T-cell (primary cell): ENCODE measurements around the gene PRKAG2. TPM values are rescaled to one million over a fixed set of nuclear protein-coding genes. Genes with fewer than 3 reads are reported as not detected.

Experiments used
- ATAC-seq, 4 experiments: fragments of 200-7000 bp in 3 of 4; fragments of 150-1000 bp in 1 of 4; cut with Tn5 transposase; replicated peaks in 1 of 4; 1 replicate in 3 of 4; 2 replicates in 1 of 4; pipeline ENCODE4 v1.10.0; 2021; ENCODE audit warnings: moderate library complexity in 3 of 4, mild to moderate bottlenecking in 2 of 4, moderate number of reproducible peaks in 1 of 4
- CTCF ChIA-PET, 2 donors: fragments of 300-600 bp; sonication (Branson Sonifier 250); formaldehyde crosslinking; loops; one replicate each; lab custom pipeline; 2022; ENCODE audit warnings: antibody characterized with exemption in 2 of 2; lab: Charles Lee
- POLR2A ChIA-PET, 2 donors: fragments of 300-600 bp; sonication (Branson Sonifier 250); formaldehyde crosslinking; loops; one replicate each; lab custom pipeline; 2022; ENCODE audit warnings: antibody characterized with exemption in 2 of 2; lab: Charles Lee
- DNase-seq, 35 experiments: peaks; one replicate each; pipeline versions ENCODE4 v3.0.0 to v3.0.0-alpha.2; 2013 to 2023
- H3K27ac ChIP-seq: one replicate; pipeline ENCODE4 v1.5.1; 2013; ENCODE audit warnings: low read length
- H3K27me3 ChIP-seq, 2 experiments: replicated peaks in 1 of 2; 1 replicate in 1 of 2; 2 replicates in 1 of 2; pipeline versions ENCODE4 v1.6.1 to v1.7.0; 2013; ENCODE audit warnings: low read length in 1 of 2, mixed read lengths in 1 of 2; ENCODE audit not compliant: control insufficient read depth in 2 of 2, insufficient read depth in 2 of 2; ENCODE audit errors: extremely low read depth in 1 of 2
- H3K36me3 ChIP-seq, 2 donors: 1 replicate in 1 of 2; 2 replicates in 1 of 2; pipeline versions ENCODE4 v1.6.1 to v1.7.0; 2013; ENCODE audit warnings: low read length in 1 of 2; ENCODE audit not compliant: control insufficient read depth in 2 of 2, insufficient read depth in 1 of 2; ENCODE audit errors: extremely low read depth in 1 of 2
- H3K4me1 ChIP-seq, 2 experiments: 1 replicate in 1 of 2; 2 replicates in 1 of 2; pipeline versions ENCODE4 v1.6.1 to v1.7.0; 2013; ENCODE audit warnings: low read length in 2 of 2, mixed read lengths in 1 of 2; ENCODE audit not compliant: insufficient read depth in 2 of 2, control insufficient read depth in 1 of 2; ENCODE audit errors: extremely low read depth in 1 of 2
- H3K4me3 ChIP-seq, 2 donors: 1 replicate in 1 of 2; 2 replicates in 1 of 2; pipeline versions ENCODE4 v1.5.1 to v1.7.0; 2013; ENCODE audit warnings: mild to moderate bottlenecking in 2 of 2, low read length in 1 of 2, moderate library complexity in 1 of 2; ENCODE audit not compliant: control insufficient read depth in 1 of 2; ENCODE audit errors: extremely low read depth in 1 of 2
- H3K9me3 ChIP-seq: 2 replicates; pipeline ENCODE4 v1.7.0; 2013
- H3K27ac Mint-ChIP-seq, 2 donors: one replicate each; pipeline ENCODE4 v1.8.0; 2020 to 2021; ENCODE audit warnings: mild to moderate bottlenecking in 2 of 2, mixed read lengths in 2 of 2
- H3K27me3 Mint-ChIP-seq, 2 donors: one replicate each; pipeline ENCODE4 v1.8.0; 2021 to 2022; ENCODE audit warnings: mixed read lengths in 2 of 2
- H3K36me3 Mint-ChIP-seq: one replicate; pipeline ENCODE4 v1.8.0; 2021; ENCODE audit warnings: mixed read lengths
- H3K4me1 Mint-ChIP-seq, 3 donors: one replicate each; pipeline ENCODE4 v1.8.0; 2020 to 2022; ENCODE audit warnings: mixed read lengths in 3 of 3, mild to moderate bottlenecking in 1 of 3
- H3K4me3 Mint-ChIP-seq, 3 donors: one replicate each; pipeline ENCODE4 v1.8.0; 2020 to 2022; ENCODE audit warnings: mild to moderate bottlenecking in 3 of 3, mixed read lengths in 3 of 3, moderate library complexity in 3 of 3
- H3K9me3 Mint-ChIP-seq, 3 donors: one replicate each; pipeline ENCODE4 v1.8.0; 2020 to 2022; ENCODE audit warnings: mixed read lengths in 3 of 3
- WGBS: methylation state at CpG from one replicate; pipeline ENCODE4 v1.1.5; 2013; ENCODE audit warnings: missing lambda C conversion rate; ENCODE audit not compliant: insufficient coverage; 5-methylcytosine and 5-hydroxymethylcytosine counted together
- total RNA-seq, 35 experiments: library from RNA in 6 of 35; stranded (reverse) in 6 of 35; fragments of 120-200 nt in 1 of 35; gene quantifications; one replicate each; pipeline versions ENCODE4 v1.2.1 to v1.2.4 and lab custom pipeline; 2013 to 2026

Gene PRKAG2
- total RNA-seq, 5 donors from 2014 or later (not counting 1 experiment from before 2014, with no cell fraction given): 43.0 to 59.9 (median 49.3) TPM

DNA sequence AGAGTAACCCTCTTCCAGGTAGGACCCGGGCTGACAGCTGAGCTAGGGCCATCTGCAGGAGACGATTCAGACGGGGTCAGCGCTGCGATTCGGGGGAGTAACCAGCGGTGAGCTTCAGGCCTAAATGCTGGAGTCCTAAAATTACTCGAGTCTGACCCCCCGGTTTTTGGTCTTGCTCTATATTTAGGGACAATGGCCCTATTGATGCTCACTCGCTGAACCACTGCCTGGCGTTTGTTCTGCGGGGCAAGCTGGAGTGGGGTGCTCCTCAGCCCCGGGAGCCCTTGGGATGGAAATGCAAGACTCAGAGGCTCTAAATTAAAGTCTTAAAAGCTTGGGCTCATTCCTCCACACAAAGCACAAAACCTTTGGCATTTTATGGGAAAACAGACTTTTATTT lies 120.0 kb downstream of the PRKAG2 start:
- POLR2A ChIA-PET: no interaction called here
- Mint-ChIP-seq H3K36me3 (peaks cover 13% of the 10 kb centered on the region), H3K4me3 (peak overlapping the region in 1 of 3 donors; percentile 73), H3K27me3 (no peaks in the 10 kb centered on the region), H3K27ac (peak overlapping the region; percentile 71 to 95), H3K4me1 (peaks cover 32 to 43% (median 36%) of the 10 kb centered on the region in 3 donors), H3K9me3 (no peaks in the 10 kb centered on the region)
- no peaks in the 10 kb centered on the region for H3K36me3 ChIP-seq
- DNase-seq (no peak), ATAC-seq (no peak)
- no peaks in the 10 kb centered on the region for H3K9me3 ChIP-seq
- WGBS: 91% methylated on average over 9 of the region's 13 CpGs
- H3K4me1 ChIP-seq: peaks cover 4 to 26% of the 10 kb centered on the region in 2 experiments
- CTCF ChIA-PET: interaction anchor here (0.6 to 1.7 kb wide), 3 partner anchors 14 to 74 kb away, joined by 3 to 5 read pairs (median 4); no protein-coding TSS in a partner anchor
- H3K27me3 ChIP-seq: no peaks in the 10 kb centered on the region
- H3K4me3 ChIP-seq: no peak overlapping the region
- H3K27ac ChIP-seq: no peak overlapping the region

DNA sequence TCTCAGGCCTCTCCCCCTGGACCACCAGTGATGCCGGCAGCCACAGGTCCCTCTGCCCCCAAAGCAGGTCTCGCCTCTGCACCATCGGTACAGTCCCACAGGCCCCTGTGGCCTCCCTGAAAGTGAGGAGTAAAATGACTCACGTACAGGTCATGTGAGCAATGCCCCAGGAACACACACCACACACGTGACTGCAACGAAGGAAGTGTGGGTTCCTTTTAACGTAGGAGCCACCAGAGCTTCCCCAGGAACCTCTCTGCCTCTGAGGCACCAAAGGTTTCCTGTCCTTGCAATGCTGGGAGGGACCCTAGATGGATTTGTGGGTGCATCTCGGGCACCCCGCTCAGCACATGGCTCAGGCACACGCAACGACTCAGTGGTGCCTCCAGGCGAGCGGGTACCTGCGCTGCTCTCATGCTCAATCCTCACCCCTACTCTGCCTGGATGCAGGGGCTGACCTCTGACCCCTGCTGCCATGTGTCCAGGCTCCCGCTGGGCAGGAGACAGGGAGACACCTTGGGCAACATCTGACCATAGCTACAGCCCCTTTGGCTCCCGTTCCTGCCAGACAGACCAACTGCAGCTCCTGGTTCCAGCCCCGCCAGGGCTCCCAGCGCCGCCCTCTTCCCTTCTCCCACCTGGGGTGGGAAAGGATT lies 120.7 kb downstream of the PRKAG2 start:
- Histone ChIP-seq H3K27ac (peak overlapping the region; percentile 55), H3K27me3 (no peaks in the 10 kb centered on the region), H3K4me3 (peak overlapping the region in 1 of 2 donors; percentile 5), H3K4me1 (peaks cover 4 to 26% of the 10 kb centered on the region in 2 experiments), H3K9me3 (no peaks in the 10 kb centered on the region), H3K36me3 (no peaks in the 10 kb centered on the region)
- POLR2A ChIA-PET: interaction anchor here in 1 of 2 donors (0.6 kb wide), 1 partner anchor 492 kb away, joined by 7 read pairs; no protein-coding TSS in a partner anchor
- Mint-ChIP-seq H3K4me3 (peak overlapping the region; percentile 49 to 73 (median 55)), H3K27me3 (no peaks in the 10 kb centered on the region), H3K36me3 (peaks cover 16% of the 10 kb centered on the region), H3K4me1 (peaks cover 32 to 41% (median 36%) of the 10 kb centered on the region in 3 donors), H3K27ac (peak overlapping the region; percentile 93 to 95), H3K9me3 (no peaks in the 10 kb centered on the region)
- peak; percentile 17 to 68 (median 41) for DNase-seq
- WGBS: 24% methylated on average over 10 of the region's 19 CpGs
- peak; percentile 93 to 99 (median 96) for ATAC-seq
- CTCF ChIA-PET: interaction anchor here in 1 of 2 donors (1.7 kb wide), 1 partner anchor 20 kb away, joined by 5 read pairs; no protein-coding TSS in a partner anchor

DNA sequence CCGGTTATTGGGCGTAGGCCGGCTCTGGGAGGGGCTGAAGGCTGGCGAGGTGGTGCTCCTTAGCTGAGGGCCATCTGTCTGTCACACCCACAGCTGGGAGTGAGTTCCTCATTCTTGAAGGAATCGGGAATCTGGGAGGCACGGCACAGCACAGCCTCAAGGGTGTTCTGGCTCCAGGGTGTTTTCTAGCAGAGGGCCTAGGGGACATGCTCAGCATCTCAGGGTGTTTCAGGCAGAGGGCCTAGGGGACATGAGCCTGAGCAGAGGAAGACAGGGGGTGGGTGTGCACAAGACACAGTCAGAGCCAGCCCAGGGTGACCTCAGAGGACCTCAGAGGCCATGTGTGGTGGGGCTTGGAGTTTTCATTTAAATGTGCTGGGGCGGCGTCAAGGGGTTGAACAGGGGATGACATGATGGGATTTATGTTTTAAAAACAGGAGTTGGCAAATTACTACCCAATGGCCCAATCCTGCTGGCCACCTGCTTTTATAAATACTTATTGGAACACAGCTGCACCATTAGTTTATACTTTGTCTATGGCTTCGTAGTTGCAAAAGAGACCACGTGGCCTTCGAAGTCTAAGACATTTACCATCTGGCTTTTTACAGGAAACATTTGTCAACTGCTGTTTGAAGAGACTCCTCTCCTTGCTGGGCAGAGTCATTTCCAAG lies 121.6 kb downstream of the PRKAG2 start:
- peak overlapping the region; percentile 55 for H3K27ac ChIP-seq
- Mint-ChIP-seq H3K9me3 (no peaks in the 10 kb centered on the region), H3K27me3 (no peaks in the 10 kb centered on the region), H3K36me3 (peaks cover 19% of the 10 kb centered on the region), H3K4me1 (peaks cover 32 to 41% (median 36%) of the 10 kb centered on the region in 3 donors), H3K27ac (peak overlapping the region in 1 of 2 donors; percentile 95), H3K4me3 (peak overlapping the region in 1 of 3 donors; percentile 73)
- peaks cover 4 to 26% of the 10 kb centered on the region in 2 experiments for H3K4me1 ChIP-seq
- CTCF ChIA-PET: interaction anchor here in 1 of 2 donors (0.6 kb wide), 2 partner anchors 10 to 186 kb away, joined by 4 read pairs; no protein-coding TSS in a partner anchor
- H3K4me3 ChIP-seq: no peak overlapping the region
- ATAC-seq: no peak
- H3K36me3 ChIP-seq: no peaks in the 10 kb centered on the region
- no peak for DNase-seq
- POLR2A ChIA-PET: no interaction called here
- H3K9me3 ChIP-seq: no peaks in the 10 kb centered on the region
- no peaks in the 10 kb centered on the region for H3K27me3 ChIP-seq
- 93% methylated on average over 8 of the region's 11 CpGs for WGBS

DNA sequence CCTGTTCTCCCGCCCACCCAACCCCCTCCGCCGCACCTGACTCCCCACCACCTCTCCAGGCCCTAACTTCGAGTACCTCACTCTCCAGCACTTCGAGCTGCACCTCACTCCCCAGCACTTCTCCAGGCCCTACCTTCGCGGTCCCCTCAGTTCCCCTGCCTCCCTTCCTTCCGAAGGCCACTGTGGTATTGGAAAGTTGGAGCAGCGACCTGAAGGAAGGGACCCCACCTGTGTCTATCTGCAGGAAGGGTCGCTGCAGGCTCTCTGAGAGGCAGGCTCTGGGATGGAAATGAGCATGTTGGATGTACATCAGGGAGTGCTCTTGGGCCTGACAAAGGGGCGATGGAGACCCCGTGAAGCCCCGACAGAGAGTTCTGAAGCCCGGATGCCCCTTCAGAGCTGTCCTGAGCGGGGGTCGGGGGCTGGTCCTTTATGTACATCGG lies 122.2 kb downstream of the PRKAG2 start:
- H3K4me3 Mint-ChIP-seq: peak overlapping the region in 1 of 3 donors; percentile 73

DNA sequence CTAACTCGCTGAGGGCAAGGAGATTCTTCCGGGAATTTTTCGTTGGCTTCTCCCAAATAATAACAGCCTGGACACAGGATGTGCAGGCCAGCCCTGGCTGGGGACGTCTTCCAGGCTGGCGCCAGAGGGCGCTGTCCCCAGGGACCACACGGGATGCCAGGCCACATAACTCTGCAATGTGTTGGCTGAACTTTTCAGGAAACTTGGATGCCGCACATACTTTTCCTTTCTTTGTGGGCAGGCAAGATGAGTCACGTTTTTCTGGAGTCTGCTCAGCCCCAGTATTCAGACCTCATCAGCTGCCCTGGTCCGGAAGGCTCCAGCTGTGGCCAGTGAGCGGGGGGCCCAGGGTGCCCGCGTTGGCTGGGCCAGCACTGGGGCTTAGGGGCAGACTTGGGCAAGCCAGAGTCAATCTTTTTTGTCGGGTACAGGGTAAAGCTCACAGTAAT lies 122.7 kb downstream of the PRKAG2 start:
- Mint-ChIP-seq H3K27me3 (no peaks in the 10 kb centered on the region), H3K4me3 (no peak overlapping the region), H3K4me1 (peaks cover 26 to 34% (median 28%) of the 10 kb centered on the region in 3 donors), H3K9me3 (no peaks in the 10 kb centered on the region), H3K27ac (no peak overlapping the region), H3K36me3 (peaks cover 23% of the 10 kb centered on the region)
- ChIA-PET CTCF (interaction anchor here in 1 of 2 donors (0.9 to 1.3 kb wide), 2 partner anchors 28 to 30 kb away, joined by 3 read pairs; no protein-coding TSS in a partner anchor), POLR2A (interaction anchor here in 1 of 2 donors (0.6 kb wide), 1 partner anchor 25 kb away, joined by 3 read pairs; no protein-coding TSS in a partner anchor)
- Histone ChIP-seq H3K4me3 (no peak overlapping the region), H3K27ac (no peak overlapping the region), H3K36me3 (no peaks in the 10 kb centered on the region), H3K4me1 (peaks cover 4 to 22% of the 10 kb centered on the region in 2 experiments), H3K27me3 (no peaks in the 10 kb centered on the region), H3K9me3 (no peaks in the 10 kb centered on the region)
- peak in 5 of 35 experiments; percentile 5 to 38 (median 15) for DNase-seq
- ATAC-seq: no peak
- WGBS: 82% methylated on average over 13 of the region's 14 CpGs

More for the DNA sequence above, 122.2 kb downstream of the PRKAG2 start:
- Histone ChIP-seq H3K4me3 (no peak overlapping the region), H3K4me1 (peaks cover 4 to 26% of the 10 kb centered on the region in 2 experiments), H3K27me3 (no peaks in the 10 kb centered on the region), H3K36me3 (no peaks in the 10 kb centered on the region), H3K9me3 (no peaks in the 10 kb centered on the region), H3K27ac (no peak overlapping the region)
- no peak for ATAC-seq
- Mint-ChIP-seq H3K27me3 (no peaks in the 10 kb centered on the region), H3K27ac (no peak overlapping the region), H3K36me3 (peaks cover 20% of the 10 kb centered on the region), H3K9me3 (no peaks in the 10 kb centered on the region), H3K4me1 (peaks cover 29 to 39% (median 34%) of the 10 kb centered on the region in 3 donors)
- DNase-seq: no peak
- WGBS: 96% methylated on average over 10 of the region's 17 CpGs
- ChIA-PET POLR2A (no interaction called here), CTCF (interaction anchor here in 1 of 2 donors (0.6 to 1.3 kb wide), 4 partner anchors 10 to 186 kb away, joined by 3 to 4 read pairs (median 4); no protein-coding TSS in a partner anchor)
